NCI-H1092 (cell line): ENCODE measurements around the gene LCN6.
A peak's percentile ranks its signal among the peaks of the same experiment; 100 is the strongest.

ENCODE experiments used
- DNase-seq: peaks from one replicate; lab custom pipeline; 2025; lab: John Stamatoyannopoulos, UW

LCN6 gene

GRCh38 chr9:136743639-136744211, 4.6 kb downstream of the LCN6 start:
- no peak for DNase-seq

- no peak for DNase-seq
Observed at GRCh38 chr9:136742591-136743391, 5.5 kb downstream of the LCN6 start, which contains the start of gene LCN10. Gene LCN10 (minus strand): TSS chr9:136742940. CDS start chr9:136742903, 37 bp downstream.

- DNase-seq = no peak
Observed at GRCh38 chr9:136741883-136742571, 6.3 kb downstream of the LCN6 start.

- no peak for DNase-seq
Observed at GRCh38 chr9:136740971-136741882, 7.1 kb downstream of the LCN6 start.

- no peak for DNase-seq
Observed at GRCh38 chr9:136740491-136740890, 7.8 kb downstream of the LCN6 start.

GRCh38 chr9:136740069-136740468, 8.3 kb downstream of the LCN6 start:
- no peak for DNase-seq

GRCh38 chr9:136739509-136739908, 8.8 kb downstream of the LCN6 start:
- DNase-seq = no peak

- DNase-seq = no peak
Observed at GRCh38 chr9:136738960-136739359, 9.4 kb downstream of the LCN6 start.

GRCh38 chr9:136735812-136736480, 12.4 kb downstream of the LCN6 start:
- DNase-seq = no peak

- DNase-seq = no peak
Observed at GRCh38 chr9:136734837-136735496, 13.4 kb downstream of the LCN6 start.

GRCh38 chr9:136733611-136734010, 14.7 kb downstream of the LCN6 start:
- no peak for DNase-seq

- DNase-seq = no peak
Observed at GRCh38 chr9:136732444-136733178, 15.7 kb downstream of the LCN6 start.

- DNase-seq = no peak
Observed at GRCh38 chr9:136729926-136730325, 18.4 kb downstream of the LCN6 start.

- no peak for DNase-seq
Observed at GRCh38 chr9:136729144-136729543, 19.2 kb downstream of the LCN6 start.

- no peak for DNase-seq
Observed at GRCh38 chr9:136728548-136729123, 19.7 kb downstream of the LCN6 start.

GRCh38 chr9:136728080-136728547, 20.2 kb downstream of the LCN6 start:
- DNase-seq = peak; percentile 73

- DNase-seq = no peak
Observed at GRCh38 chr9:136726631-136727191, 21.6 kb downstream of the LCN6 start.

GRCh38 chr9:136726118-136726517, 22.2 kb downstream of the LCN6 start:
- DNase-seq = no peak

GRCh38 chr9:136725612-136726011, 22.7 kb downstream of the LCN6 start:
- no peak for DNase-seq
